ENCODE data around the gene NUP98. TPM values are rescaled to one million over a fixed set of nuclear protein-coding genes. Genes with fewer than 3 reads are reported as not detected.
A peak's percentile ranks its signal among the peaks of the same experiment; 100 is the strongest.

Gene NUP98
- polyA plus RNA-seq, 2 of the 4 experiments (the other 2 are of a cell fraction): 54.2 to 121 TPM

DNA sequence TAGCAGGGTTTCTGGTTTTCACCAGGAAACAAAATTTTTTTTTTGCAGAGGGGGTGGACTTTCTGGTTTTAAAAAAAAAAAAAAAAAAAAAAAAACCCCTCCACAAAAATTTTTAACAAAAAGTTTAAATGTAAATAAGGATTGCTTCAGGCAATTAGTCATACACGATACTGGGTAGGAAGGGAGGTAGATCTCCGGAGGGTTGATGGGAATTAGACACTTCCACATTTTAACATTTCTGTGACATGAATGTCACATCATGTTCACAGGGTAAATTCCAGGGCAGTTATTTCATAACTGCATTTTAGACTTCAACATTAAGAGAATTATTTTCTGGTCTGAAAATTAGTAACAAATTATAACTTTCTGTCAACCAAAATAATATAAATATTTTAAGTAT, 15.9 kb downstream of the NUP98 start:
- FAIRE-seq (no peak), ATAC-seq (no peak; a peak in 1 of 6 replicates), DNase-seq (ENCODE audit: low read depth in 1 of 2, low spot score in 1 of 2) (no peak)
- Histone ChIP-seq H3K9me3 (no peaks in the 10 kb centered on the region), H3K4me1 (peaks cover 17% of the 10 kb centered on the region), H3K4me2 (peak overlapping the region; percentile 23; the same call in 2 of the 3 replicates), H3K4me3 (no peak overlapping the region), H3K27ac (no peak overlapping the region)
- ChIA-PET CTCF (interaction anchor here (0.7 to 3.0 kb wide), 3 partner anchors 10 to 704 kb away, joined by 3 to 16 read pairs (median 3); partner anchors contain the start of gene PGAP2), POLR2A (interaction anchor here (0.7 kb wide), 2 partner anchors 44 to 100 kb away, joined by 6 to 9 read pairs; no protein-coding TSS in a partner anchor)
- TF ChIP-seq, protein P1, sequence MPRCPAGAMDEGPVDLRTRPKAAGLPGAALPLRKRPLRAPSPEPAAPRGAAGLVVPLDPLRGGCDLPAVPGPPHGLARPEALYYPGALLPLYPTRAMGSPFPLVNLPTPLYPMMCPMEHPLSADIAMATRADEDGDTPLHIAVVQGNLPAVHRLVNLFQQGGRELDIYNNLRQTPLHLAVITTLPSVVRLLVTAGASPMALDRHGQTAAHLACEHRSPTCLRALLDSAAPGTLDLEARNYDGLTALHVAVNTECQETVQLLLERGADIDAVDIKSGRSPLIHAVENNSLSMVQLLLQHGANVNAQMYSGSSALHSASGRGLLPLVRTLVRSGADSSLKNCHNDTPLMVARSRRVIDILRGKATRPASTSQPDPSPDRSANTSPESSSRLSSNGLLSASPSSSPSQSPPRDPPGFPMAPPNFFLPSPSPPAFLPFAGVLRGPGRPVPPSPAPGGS (IDR thresholded peaks at IDR 0.05): no peak
- TF ChIP-seq, protein P2, sequence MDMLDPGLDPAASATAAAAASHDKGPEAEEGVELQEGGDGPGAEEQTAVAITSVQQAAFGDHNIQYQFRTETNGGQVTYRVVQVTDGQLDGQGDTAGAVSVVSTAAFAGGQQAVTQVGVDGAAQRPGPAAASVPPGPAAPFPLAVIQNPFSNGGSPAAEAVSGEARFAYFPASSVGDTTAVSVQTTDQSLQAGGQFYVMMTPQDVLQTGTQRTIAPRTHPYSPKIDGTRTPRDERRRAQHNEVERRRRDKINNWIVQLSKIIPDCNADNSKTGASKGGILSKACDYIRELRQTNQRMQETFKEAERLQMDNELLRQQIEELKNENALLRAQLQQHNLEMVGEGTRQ (IDR thresholded peaks at IDR 0.05): no peak
- 23% methylated on average over 2 of the region's 2 CpGs for WGBS (ENCODE audit: missing lambda C conversion rate)

DNA sequence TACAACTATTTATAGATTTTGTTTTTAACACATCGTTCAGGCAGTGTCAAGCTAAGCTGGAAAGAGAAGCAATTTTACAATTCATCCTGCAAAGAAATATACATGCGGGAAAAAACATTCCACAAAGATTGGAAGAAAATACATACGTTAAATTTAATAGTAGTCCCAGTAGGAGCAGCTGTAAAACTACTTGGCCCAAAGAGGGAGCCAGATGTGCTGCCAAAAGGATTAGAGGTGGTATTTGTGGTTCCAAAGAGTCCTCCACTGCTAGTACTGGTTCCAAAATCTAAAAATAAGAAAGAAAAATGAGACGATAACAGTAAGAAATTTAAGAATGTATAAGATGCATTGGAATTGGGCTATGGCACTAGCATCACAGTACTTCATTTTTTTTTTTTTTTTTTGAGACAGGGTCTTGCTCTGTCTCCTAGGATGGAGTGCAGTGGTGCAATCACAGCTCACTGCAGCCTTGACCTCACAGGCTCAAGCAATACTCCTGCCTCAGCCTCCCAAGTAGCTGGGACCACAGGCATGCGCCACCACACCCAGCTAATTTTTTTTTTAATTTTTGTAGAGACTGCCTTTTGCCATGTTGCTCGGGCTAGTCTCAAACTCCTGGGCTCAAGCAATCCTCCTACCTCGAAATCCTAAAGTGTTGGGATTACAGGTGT, 21.5 kb downstream of the NUP98 start:
- H3K9me3 ChIP-seq: no peaks in the 10 kb centered on the region
- no peaks in the 10 kb centered on the region for H3K4me1 ChIP-seq
- no peak overlapping the region for H3K27ac ChIP-seq
- POLR2A ChIA-PET: no interaction called here
- H3K4me3 ChIP-seq: no peak overlapping the region
- TF ChIP-seq HOXB13 (CRISPR knock-in tag; IDR thresholded peaks at IDR 0.05; ENCODE audit: low read depth): no peak
- no peak for TF ChIP-seq ZSCAN20 (CRISPR knock-in tag; IDR thresholded peaks at IDR 0.05)
- TF ChIP-seq, protein P3, sequence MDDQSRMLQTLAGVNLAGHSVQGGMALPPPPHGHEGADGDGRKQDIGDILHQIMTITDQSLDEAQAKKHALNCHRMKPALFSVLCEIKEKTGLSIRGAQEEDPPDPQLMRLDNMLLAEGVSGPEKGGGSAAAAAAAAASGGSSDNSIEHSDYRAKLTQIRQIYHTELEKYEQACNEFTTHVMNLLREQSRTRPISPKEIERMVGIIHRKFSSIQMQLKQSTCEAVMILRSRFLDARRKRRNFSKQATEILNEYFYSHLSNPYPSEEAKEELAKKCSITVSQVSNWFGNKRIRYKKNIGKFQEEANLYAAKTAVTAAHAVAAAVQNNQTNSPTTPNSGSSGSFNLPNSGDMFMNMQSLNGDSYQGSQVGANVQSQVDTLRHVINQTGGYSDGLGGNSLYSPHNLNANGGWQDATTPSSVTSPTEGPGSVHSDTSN (IDR thresholded peaks at IDR 0.05): no peak
- no peak for TF ChIP-seq MAZ (IDR thresholded peaks at IDR 0.05; ENCODE audit: borderline replicate concordance, low read depth, low read length)
- TF ChIP-seq, protein P4, sequence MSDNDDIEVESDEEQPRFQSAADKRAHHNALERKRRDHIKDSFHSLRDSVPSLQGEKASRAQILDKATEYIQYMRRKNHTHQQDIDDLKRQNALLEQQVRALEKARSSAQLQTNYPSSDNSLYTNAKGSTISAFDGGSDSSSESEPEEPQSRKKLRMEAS (IDR thresholded peaks at IDR 0.05): no peak
- ATAC-seq (no peak), FAIRE-seq (no peak), DNase-seq (ENCODE audit: low read depth in 1 of 2, low spot score in 1 of 2) (no peak)
- H3K4me2 ChIP-seq: no peak overlapping the region
- WGBS (ENCODE audit: missing lambda C conversion rate): 94% methylated on average over 7 of the region's 7 CpGs
- CTCF ChIA-PET: interaction anchor here (1.1 to 1.6 kb wide), 2 partner anchors 10 to 32 kb away, joined by 4 to 5 read pairs; partner anchors contain the start of gene PGAP2

DNA sequence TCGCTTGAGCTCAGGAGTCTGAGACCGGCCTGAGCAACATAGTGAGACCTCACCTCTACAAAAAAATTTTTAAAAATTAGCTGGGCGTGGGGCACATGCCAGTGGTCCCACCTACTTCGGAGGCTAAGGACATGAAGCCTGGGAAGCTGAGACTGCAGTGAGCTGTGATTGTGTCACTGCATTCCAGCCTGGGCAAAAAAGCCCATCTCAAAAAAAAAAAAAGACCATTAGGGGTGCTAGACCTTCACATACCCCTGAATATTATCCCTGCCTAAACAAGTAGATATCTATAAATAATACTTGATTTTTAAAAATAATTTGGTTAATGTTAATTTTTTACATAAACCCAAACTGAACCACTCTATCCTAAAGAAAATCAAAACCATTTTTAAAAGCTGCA, 24.2 kb downstream of the NUP98 start:
- no peaks in the 10 kb centered on the region for H3K4me1 ChIP-seq
- no peak overlapping the region for H3K4me2 ChIP-seq
- no peaks in the 10 kb centered on the region for H3K9me3 ChIP-seq
- ATAC-seq (peak; percentile 63 to 66; a peak in 5 of 6 replicates), FAIRE-seq (no peak), DNase-seq (ENCODE audit: low read depth in 1 of 2, low spot score in 1 of 2) (no peak)
- WGBS (ENCODE audit: missing lambda C conversion rate): 87% methylated on average over 4 of the region's 4 CpGs
- no peak overlapping the region for H3K27ac ChIP-seq
- POLR2A ChIA-PET: interaction anchor here (1.1 to 1.2 kb wide), 2 partner anchors 25 to 50 kb away, joined by 3 to 5 read pairs; partner anchors contain the start of gene NUP98
- CTCF ChIA-PET: interaction anchor here (1.2 to 2.6 kb wide), 2 partner anchors 10 to 36 kb away, joined by 4 to 21 read pairs; partner anchors contain the start of gene PGAP2
- no peak overlapping the region for H3K4me3 ChIP-seq
- TF ChIP-seq NFE2L2 (conservative IDR thresholded peaks at IDR 0.05; ENCODE audit: low read length): no peak
- no peak for TF ChIP-seq GATA3 (IDR thresholded peaks at IDR 0.05; ENCODE audit: borderline replicate concordance)
- no peak for TF ChIP-seq MAZ (IDR thresholded peaks at IDR 0.05; ENCODE audit: borderline replicate concordance, low read depth, low read length)
- TF ChIP-seq FOSB (CRISPR knock-in tag; IDR thresholded peaks at IDR 0.05): no peak
- TF ChIP-seq, protein P4 (IDR thresholded peaks at IDR 0.05): no peak
- TF ChIP-seq, protein P1 (IDR thresholded peaks at IDR 0.05): no peak
- TF ChIP-seq PHF8 (IDR thresholded peaks at IDR 0.05; ENCODE audit: borderline replicate concordance, low read depth): no peak
- TF ChIP-seq HEYL (CRISPR knock-in tag; IDR thresholded peaks at IDR 0.05): no peak
- no peak for TF ChIP-seq HOXA7 (CRISPR knock-in tag; IDR thresholded peaks at IDR 0.05)
- TF ChIP-seq EHF (CRISPR knock-in tag; IDR thresholded peaks at IDR 0.05): no peak
- no peak for TF ChIP-seq RAD21 (conservative IDR thresholded peaks at IDR 0.05 in 1 of 2, IDR thresholded peaks at IDR 0.05 in 1 of 2)
- no peak for TF ChIP-seq KDM5A (IDR thresholded peaks at IDR 0.05)
- TF ChIP-seq HOXB13 (CRISPR knock-in tag; IDR thresholded peaks at IDR 0.05; ENCODE audit: low read depth): no peak
- no peak for TF ChIP-seq POLR2AphosphoS2 (conservative IDR thresholded peaks at IDR 0.05; ENCODE audit: low read length)
- TF ChIP-seq, protein P3 (IDR thresholded peaks at IDR 0.05): no peak
- no peak for TF ChIP-seq EHMT2 (IDR thresholded peaks at IDR 0.05; ENCODE audit: low read depth)
- no peak for TF ChIP-seq TP53 (CRISPR knock-in tag; IDR thresholded peaks at IDR 0.05)

Data from A549 (cell line).